ENCODE data around the gene BIRC6. TPM values are rescaled to one million over a fixed set of nuclear protein-coding genes. Genes with fewer than 3 reads are reported as not detected.
A peak's percentile ranks its signal among the peaks of the same experiment; 100 is the strongest.

The BIRC6 gene
- total and polyA plus RNA-seq, 2 of the 4 experiments (the other 2 are of a cell fraction) = 26.5 to 316 TPM

GRCh38 chr2:32425719-32426141, 68.9 kb downstream of the BIRC6 start:
- peak overlapping the region; percentile 57 to 88 for H4K8ac ChIP-seq (ENCODE audit: low read depth in 2 of 2, low read length in 2 of 2)
- H2BK5ac ChIP-seq (ENCODE audit: low read depth, low read length, poor library complexity, severe bottlenecking) = peak overlapping the region; percentile 89
- H2BK120ac ChIP-seq (ENCODE audit: low read depth, low read length) = peak overlapping the region; percentile 97
- H3K23ac ChIP-seq (ENCODE audit: low read depth, low read length) = peak overlapping the region; percentile 79
- H3K4me2 ChIP-seq (ENCODE audit: low read depth, low read length) = peak overlapping the region; percentile 57
- peak overlapping the region; percentile 75 for H2BK20ac ChIP-seq (ENCODE audit: low read depth, low read length)
- H3K4me1 ChIP-seq (ENCODE audit: control insufficient read depth, insufficient read depth, low read length) = peaks cover 26% of the 10 kb centered on the region
- dilution Hi-C loops (cut with HindIII; ENCODE audit: low sequenced_read_pairs, unreplicated experiment) = no loop called here
- H3K27ac ChIP-seq (ENCODE audit: insufficient read depth, low read length) = peak overlapping the region; percentile 91
- H2AK9ac ChIP-seq (replicated peaks; ENCODE audit: low read depth, low read length, poor library complexity) = peak overlapping the region; percentile 96
- POLR2A ChIA-PET (ENCODE audit: unreplicated experiment) = no interaction called here
- intact Hi-C loops (cut with micrococcal nuclease) = no loop called here
- peak overlapping the region; percentile 59 for H2AFZ ChIP-seq (replicated peaks; ENCODE audit: low read length, poor library complexity)
- H3K9me1 ChIP-seq (ENCODE audit: insufficient read depth, low read length) = peaks cover 5% of the 10 kb centered on the region; the same call in 1 of the 2 replicates
- no CpG with 5 or more reads among the region's 2 CpGs for WGBS, 2 experiments (ENCODE audit: extremely low coverage in 2 of 2, insufficient read length in 1 of 2)
- H3K36me3 ChIP-seq (ENCODE audit: control insufficient read depth, insufficient read depth, low read length) = peaks cover 3% of the 10 kb centered on the region
- H4K5ac ChIP-seq (ENCODE audit: low read depth, low read length) = peak overlapping the region; percentile 23
- peak; percentile 76 for DNase-seq
- H3K4me3 ChIP-seq (ENCODE audit: insufficient read depth, low read depth, low read length) = peak overlapping the region; percentile 2; the same call in 1 of the 2 replicates
- no TSS peak for BruUV-seq (replicated peaks)
- ATAC-seq (ENCODE audit: low read depth) = peak; percentile 89
- H2AK5ac ChIP-seq (ENCODE audit: low read depth, low read length) = peak overlapping the region; percentile 93; the same call in 1 of the 2 replicates
- in situ Hi-C loops (cut with MboI; ENCODE audit: low sequenced_read_pairs) = no loop called here
- H3K18ac ChIP-seq (ENCODE audit: low read depth, low read length) = peak overlapping the region; percentile 16
- H4K91ac ChIP-seq (ENCODE audit: insufficient read depth, low read depth, low read length) = peak overlapping the region; percentile 96
- peaks cover 12 to 43% of the 10 kb centered on the region in 2 experiments for H3K79me1 ChIP-seq (ENCODE audit: low read depth in 1 of 2, low read length in 2 of 2)
- peak overlapping the region; percentile 4 for H3K9ac ChIP-seq (ENCODE audit: low read depth, low read length)
- H3K27me3 ChIP-seq (ENCODE audit: control insufficient read depth, insufficient read depth, low read length) = no peaks in the 10 kb centered on the region
- H3K56ac ChIP-seq (ENCODE audit: extremely low read depth, insufficient read depth, low read length) = peak overlapping the region; percentile 85
- H4K20me1 ChIP-seq (ENCODE audit: insufficient read depth, low read length) = peaks cover 4% of the 10 kb centered on the region; the same call in 1 of the 2 replicates
- CTCF ChIA-PET = interaction anchor here (1.2 kb wide), 1 partner anchor 19 kb away, joined by 3 read pairs; no protein-coding TSS in a partner anchor
- peak overlapping the region; percentile 94 for H3K14ac ChIP-seq (replicated peaks; ENCODE audit: low read depth, low read length)
- peak overlapping the region; percentile 93 for H3K4ac ChIP-seq (ENCODE audit: low read depth, low read length)
- 0 out of 2 replicates have a peak, but pooled peaks have one; percentile 3 for TF ChIP-seq CEBPB (IDR thresholded peaks at IDR 0.05; ENCODE audit: low read depth, low read length)
- TF ChIP-seq MXI1 (IDR thresholded peaks at IDR 0.05; ENCODE audit: borderline replicate concordance, low read depth, low read length) = peak; percentile 14; the same call in 1 of the 2 replicates
- no peak for TF ChIP-seq MAFK (IDR thresholded peaks at IDR 0.05; ENCODE audit: low read depth, low read length)
- no peaks in the 10 kb centered on the region for H3K9me3 ChIP-seq (ENCODE audit: control insufficient read depth, insufficient read depth, low read length)
- H2BK15ac ChIP-seq (ENCODE audit: low read depth, low read length) = peak overlapping the region; percentile 82; the same call in 1 of the 3 replicates
